SH-SY5Y (cell line): ENCODE data around the gene ADGRB2.

Experiments used
- GATA2 ChIP-seq: IDR thresholded peaks from 2 replicates; pipeline ENCODE4 v1.6.1; 2011; ENCODE audit warnings: mild to moderate bottlenecking, low read depth, low read length
- GATA3 ChIP-seq: IDR thresholded peaks from 2 replicates; pipeline ENCODE4 v1.6.1; 2011; ENCODE audit warnings: low read depth, mild to moderate bottlenecking, low read length, moderate library complexity

- no peak for TF ChIP-seq GATA2
- TF ChIP-seq GATA3 = no peak
Measured at GRCh38 chr1:31749785-31750735, 14.1 kb downstream of the ADGRB2 start.
